Retinal pigment epithelial cell (primary cell): ENCODE results near the gene MRM2.
A peak's percentile ranks its signal among the peaks of the same experiment; 100 is the strongest.

Experiments
- DNase-seq: peaks from one replicate; pipeline ENCODE4 v3.0.0-alpha.2; 2010; ENCODE audit warnings: low read depth
- H3K4me3 ChIP-seq: 2 replicates; pipeline ENCODE4 v1.5.1; 2011; ENCODE audit warnings: mild to moderate bottlenecking, low read length, control low read depth, moderate library complexity
- TF ChIP-seq, protein P1 (sequence below): conservative IDR thresholded peaks from 2 replicates; pipeline ENCODE4 v1.5.1; 2011; ENCODE audit warnings: low read depth, low read length, control low read depth, inconsistent platforms

Gene MRM2

GRCh38 chr7:2203766-2204300, 38.2 kb downstream of the MRM2 start:
- TF ChIP-seq, protein P1, sequence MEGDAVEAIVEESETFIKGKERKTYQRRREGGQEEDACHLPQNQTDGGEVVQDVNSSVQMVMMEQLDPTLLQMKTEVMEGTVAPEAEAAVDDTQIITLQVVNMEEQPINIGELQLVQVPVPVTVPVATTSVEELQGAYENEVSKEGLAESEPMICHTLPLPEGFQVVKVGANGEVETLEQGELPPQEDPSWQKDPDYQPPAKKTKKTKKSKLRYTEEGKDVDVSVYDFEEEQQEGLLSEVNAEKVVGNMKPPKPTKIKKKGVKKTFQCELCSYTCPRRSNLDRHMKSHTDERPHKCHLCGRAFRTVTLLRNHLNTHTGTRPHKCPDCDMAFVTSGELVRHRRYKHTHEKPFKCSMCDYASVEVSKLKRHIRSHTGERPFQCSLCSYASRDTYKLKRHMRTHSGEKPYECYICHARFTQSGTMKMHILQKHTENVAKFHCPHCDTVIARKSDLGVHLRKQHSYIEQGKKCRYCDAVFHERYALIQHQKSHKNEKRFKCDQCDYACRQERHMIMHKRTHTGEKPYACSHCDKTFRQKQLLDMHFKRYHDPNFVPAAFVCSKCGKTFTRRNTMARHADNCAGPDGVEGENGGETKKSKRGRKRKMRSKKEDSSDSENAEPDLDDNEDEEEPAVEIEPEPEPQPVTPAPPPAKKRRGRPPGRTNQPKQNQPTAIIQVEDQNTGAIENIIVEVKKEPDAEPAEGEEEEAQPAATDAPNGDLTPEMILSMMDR = no peak
- H3K4me3 ChIP-seq = no peak overlapping the region
- DNase-seq = no peak

DNA sequence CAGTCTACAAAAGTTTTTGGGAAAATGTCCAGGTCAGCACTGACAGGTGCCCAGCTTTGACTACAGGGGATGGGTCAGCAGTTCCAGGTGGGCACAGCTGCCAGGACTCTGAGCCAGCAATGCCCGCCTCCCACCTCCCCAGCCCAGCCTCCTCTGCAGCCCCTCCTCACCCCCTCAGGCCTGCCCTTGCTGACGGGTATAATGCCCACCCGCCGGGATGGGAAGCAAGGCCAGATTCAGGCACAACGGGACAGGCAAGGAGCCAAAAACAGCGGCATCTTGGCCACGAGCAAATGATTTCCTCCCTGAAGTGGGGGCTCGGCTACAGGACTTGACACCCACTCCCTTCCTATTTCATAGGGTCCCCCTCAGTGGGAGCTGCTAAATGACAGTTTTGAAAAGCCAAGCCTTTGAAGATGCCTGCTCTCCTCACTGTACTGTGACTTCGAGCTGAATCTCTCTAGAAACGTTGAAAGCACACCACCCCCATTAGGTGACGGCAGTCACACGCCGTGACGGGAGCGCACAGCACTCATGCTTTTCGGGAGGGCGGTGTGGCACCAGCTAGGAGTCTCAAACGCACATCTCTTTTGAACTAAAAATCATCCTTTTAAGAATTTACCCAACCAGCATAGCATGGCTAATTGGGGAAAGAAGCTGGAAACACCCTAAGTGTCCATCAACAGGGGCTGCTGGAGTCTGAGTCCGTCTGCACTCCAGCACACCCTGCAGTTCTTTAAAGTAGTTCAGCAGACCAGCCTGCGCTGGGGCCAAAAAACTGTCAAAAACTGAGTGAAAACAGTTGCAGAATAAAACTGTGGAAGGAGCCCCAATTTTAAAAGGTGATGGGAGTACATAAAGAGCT, 38.9 kb downstream of the MRM2 start:
- no peak for DNase-seq
- no peak overlapping the region for H3K4me3 ChIP-seq
- TF ChIP-seq, protein P1 = peak; percentile 5

DNA sequence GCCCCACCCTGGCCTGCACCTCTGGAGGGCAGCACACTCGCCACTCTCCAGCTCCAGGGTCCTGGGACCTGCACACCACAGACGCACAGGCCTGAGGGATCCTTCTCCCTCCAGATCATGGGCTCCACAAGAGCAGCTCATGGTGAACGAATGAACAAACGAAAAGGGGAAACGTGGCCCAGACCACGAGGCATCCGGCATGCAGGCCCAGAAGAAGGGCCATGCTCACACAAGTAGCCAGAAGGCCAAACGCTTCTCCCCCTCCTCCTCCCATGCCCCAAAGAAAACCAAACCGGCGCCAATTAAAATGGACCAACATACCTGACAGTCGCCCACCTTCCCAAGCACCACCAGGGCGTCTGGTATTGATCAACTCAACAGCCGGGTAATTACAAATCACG, 39.6 kb downstream of the MRM2 start:
- TF ChIP-seq, protein P1 = no peak
- no peak for DNase-seq

GRCh38 chr7:2201686-2202360, 40.2 kb downstream of the MRM2 start:
- no peak for DNase-seq
- TF ChIP-seq, protein P1 = no peak
- H3K4me3 ChIP-seq = no peak overlapping the region

More for the DNA sequence above, 39.6 kb downstream of the MRM2 start:
- no peak overlapping the region for H3K4me3 ChIP-seq

GRCh38 chr7:2201128-2201527, 40.9 kb downstream of the MRM2 start:
- TF ChIP-seq, protein P1 = no peak
- no peak overlapping the region for H3K4me3 ChIP-seq
- DNase-seq = no peak

DNA sequence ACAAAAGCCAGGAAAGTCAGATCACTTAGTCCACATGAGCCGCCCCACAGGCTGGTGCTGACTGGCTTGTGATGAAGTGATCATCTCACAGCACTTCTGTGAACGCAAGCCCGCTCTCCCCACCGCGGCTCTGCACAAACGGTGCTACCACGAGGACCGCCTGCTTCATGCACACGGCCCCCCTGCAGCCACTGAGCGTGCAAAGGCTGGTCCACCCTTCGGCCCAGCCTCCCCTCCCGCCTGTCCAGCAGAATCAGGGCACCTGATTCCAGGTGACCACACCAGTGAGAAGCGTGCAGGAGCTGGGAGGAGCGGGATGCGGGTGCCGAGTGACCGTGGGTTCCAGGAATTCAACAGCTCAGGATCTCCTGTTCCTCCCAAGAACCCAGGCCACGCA, 41.4 kb downstream of the MRM2 start:
- DNase-seq = no peak
- TF ChIP-seq, protein P1 = no peak

More for the DNA sequence above, 41.4 kb downstream of the MRM2 start:
- no peak overlapping the region for H3K4me3 ChIP-seq
